Natural killer cell (primary cell): Measurements from ENCODE around the gene CARD19. TPM values are rescaled to one million over a fixed set of nuclear protein-coding genes. Genes with fewer than 3 reads are reported as not detected.

Source experiments
- ATAC-seq, 3 donors: fragments of 150-1000 bp in 2 of 3; fragments of 200-7000 bp in 1 of 3; cut with Tn5 transposase; 1 replicate in 1 of 3; 2 replicates in 2 of 3; pipeline ENCODE4 v1.10.0; 2021; ENCODE audit warnings: mild to moderate bottlenecking in 2 of 3, moderate library complexity in 2 of 3
- DNase-seq, 2 donors: peaks; one replicate each; pipeline versions ENCODE4 v3.0.0 to v3.0.0-alpha.2; 2013 to 2021; ENCODE audit warnings: mixed read lengths in 1 of 2
- H3K27ac ChIP-seq: one replicate; pipeline ENCODE4 v1.5.1; 2013; ENCODE audit warnings: mild to moderate bottlenecking, low read length
- H3K27me3 ChIP-seq: one replicate; pipeline ENCODE4 v1.6.1; 2013; ENCODE audit warnings: low read length; ENCODE audit not compliant: control insufficient read depth, insufficient read depth
- H3K36me3 ChIP-seq: one replicate; pipeline ENCODE4 v1.6.1; 2013; ENCODE audit warnings: low read length; ENCODE audit not compliant: control insufficient read depth, insufficient read depth
- H3K4me1 ChIP-seq: one replicate; pipeline ENCODE4 v1.6.1; 2013; ENCODE audit warnings: low read length; ENCODE audit not compliant: control insufficient read depth, insufficient read depth
- H3K4me3 ChIP-seq: one replicate; pipeline ENCODE4 v1.5.1; 2013; ENCODE audit warnings: low read length
- H3K9me3 ChIP-seq: one replicate; pipeline ENCODE4 v1.6.1; 2013; ENCODE audit warnings: low read length; ENCODE audit not compliant: control insufficient read depth, insufficient read depth
- H3K27ac Mint-ChIP-seq, 2 donors: one replicate each; pipeline ENCODE4 v1.8.0; 2022; ENCODE audit warnings: mild to moderate bottlenecking in 2 of 2, mixed read lengths in 2 of 2, moderate library complexity in 1 of 2
- H3K27me3 Mint-ChIP-seq, 2 donors: one replicate each; pipeline ENCODE4 v1.8.0; 2022; ENCODE audit warnings: low read depth in 2 of 2, mixed read lengths in 2 of 2
- H3K36me3 Mint-ChIP-seq: one replicate; pipeline ENCODE4 v1.8.0; 2022; ENCODE audit warnings: mixed read lengths
- H3K4me1 Mint-ChIP-seq, 2 donors: one replicate each; pipeline ENCODE4 v1.8.0; 2022; ENCODE audit warnings: mixed read lengths in 2 of 2
- H3K4me3 Mint-ChIP-seq: one replicate; pipeline ENCODE4 v1.8.0; 2022; ENCODE audit warnings: mild to moderate bottlenecking, moderate library complexity, mixed read lengths
- H3K9me3 Mint-ChIP-seq, 2 donors: one replicate each; pipeline ENCODE4 v1.8.0; 2022; ENCODE audit warnings: mixed read lengths in 2 of 2
- WGBS: methylation state at CpG from one replicate; pipeline ENCODE4 v1.1.7; 2013; ENCODE audit warnings: missing lambda C conversion rate; ENCODE audit not compliant: insufficient coverage; 5-methylcytosine and 5-hydroxymethylcytosine counted together
- intact Hi-C: fragments of 100-400 bp; cut with micrococcal nuclease; formaldehyde crosslinking; loops from one replicate; pipeline ENCODE4 v1.14.2; 2022
- total RNA-seq, 4 donors: library from RNA; stranded (reverse); fragments of 120-200 nt in 1 of 4; gene quantifications; one replicate each; pipeline versions ENCODE4 v1.2.3 to v1.2.4, GENCODE V29; 2013 to 2022
- TF ChIP-seq, protein P1 (sequence below): fragments of 200-600 bp; IDR thresholded peaks from one replicate; pipeline ENCODE4 v1.8.0; 2022; ENCODE audit warnings: antibody characterized with exemption

CARD19 gene
- total RNA-seq, 3 donors from 2014 or later (not counting 1 experiment from before 2014, with no cell fraction given) = 30.7 to 49.1 (median 42.6) TPM

GRCh38 chr9:93079371-93079770 is 16.6 kb upstream of the CARD19 start:
- TF ChIP-seq, protein P1, sequence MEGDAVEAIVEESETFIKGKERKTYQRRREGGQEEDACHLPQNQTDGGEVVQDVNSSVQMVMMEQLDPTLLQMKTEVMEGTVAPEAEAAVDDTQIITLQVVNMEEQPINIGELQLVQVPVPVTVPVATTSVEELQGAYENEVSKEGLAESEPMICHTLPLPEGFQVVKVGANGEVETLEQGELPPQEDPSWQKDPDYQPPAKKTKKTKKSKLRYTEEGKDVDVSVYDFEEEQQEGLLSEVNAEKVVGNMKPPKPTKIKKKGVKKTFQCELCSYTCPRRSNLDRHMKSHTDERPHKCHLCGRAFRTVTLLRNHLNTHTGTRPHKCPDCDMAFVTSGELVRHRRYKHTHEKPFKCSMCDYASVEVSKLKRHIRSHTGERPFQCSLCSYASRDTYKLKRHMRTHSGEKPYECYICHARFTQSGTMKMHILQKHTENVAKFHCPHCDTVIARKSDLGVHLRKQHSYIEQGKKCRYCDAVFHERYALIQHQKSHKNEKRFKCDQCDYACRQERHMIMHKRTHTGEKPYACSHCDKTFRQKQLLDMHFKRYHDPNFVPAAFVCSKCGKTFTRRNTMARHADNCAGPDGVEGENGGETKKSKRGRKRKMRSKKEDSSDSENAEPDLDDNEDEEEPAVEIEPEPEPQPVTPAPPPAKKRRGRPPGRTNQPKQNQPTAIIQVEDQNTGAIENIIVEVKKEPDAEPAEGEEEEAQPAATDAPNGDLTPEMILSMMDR = no peak
- peaks cover 5 to 8% of the 10 kb centered on the region in 2 donors for H3K4me1 Mint-ChIP-seq
- peaks cover 26% of the 10 kb centered on the region for H3K4me1 ChIP-seq

GRCh38 chr9:93080406-93080805 is 15.6 kb upstream of the CARD19 start:
- peaks cover 7% of the 10 kb centered on the region for H3K36me3 ChIP-seq
- H3K36me3 Mint-ChIP-seq = no peaks in the 10 kb centered on the region

More at GRCh38 chr9:93079371-93079770, 16.6 kb upstream of the CARD19 start:
- WGBS = 82% methylated on average over 13 of the region's 13 CpGs
- H3K4me3 Mint-ChIP-seq = no peak overlapping the region
- H3K27me3 Mint-ChIP-seq = peaks cover 44 to 59% of the 10 kb centered on the region in 2 donors
- H3K9me3 Mint-ChIP-seq = no peaks in the 10 kb centered on the region
- H3K4me3 ChIP-seq = no peak overlapping the region
- H3K36me3 Mint-ChIP-seq = no peaks in the 10 kb centered on the region
- H3K36me3 ChIP-seq = peaks cover 4% of the 10 kb centered on the region
- H3K27ac Mint-ChIP-seq = no peak overlapping the region
- no peak for DNase-seq
- H3K27ac ChIP-seq = no peak overlapping the region
- no peaks in the 10 kb centered on the region for H3K9me3 ChIP-seq
- H3K27me3 ChIP-seq = peaks cover 8% of the 10 kb centered on the region
- ATAC-seq = no peak
- intact Hi-C loops = no loop called here

DNA sequence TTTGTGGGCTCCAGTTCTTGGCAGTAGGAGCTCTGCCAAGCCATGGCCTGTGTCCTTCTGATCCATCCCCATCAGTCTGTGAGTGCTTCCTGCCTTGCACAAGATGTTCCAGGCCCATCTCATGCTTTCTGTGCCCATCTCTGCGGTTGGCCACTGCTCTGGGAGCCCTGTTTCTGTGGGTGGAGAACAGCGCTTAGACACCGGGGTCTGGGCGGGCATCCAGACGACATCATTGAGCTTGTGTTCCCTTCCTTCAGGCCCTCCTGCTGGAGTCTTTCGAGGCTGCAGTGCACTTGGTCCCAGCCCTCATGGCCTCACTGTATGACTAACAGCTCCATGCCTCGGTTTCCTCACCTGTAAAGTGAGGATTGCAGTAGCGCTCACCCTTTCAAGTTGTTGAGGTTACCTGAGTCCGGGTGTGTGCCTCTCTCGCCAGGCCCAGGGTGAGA is 14.9 kb upstream of the CARD19 start:
- DNase-seq = no peak
- Histone ChIP-seq H3K4me3 (no peak overlapping the region), H3K27ac (no peak overlapping the region), H3K4me1 (peaks cover 26% of the 10 kb centered on the region), H3K36me3 (peaks cover 7% of the 10 kb centered on the region), H3K27me3 (peaks cover 6% of the 10 kb centered on the region), H3K9me3 (peaks cover 3% of the 10 kb centered on the region)
- H3K4me3 Mint-ChIP-seq = no peak overlapping the region
- H3K36me3 Mint-ChIP-seq = no peaks in the 10 kb centered on the region
- no peak for ATAC-seq
- H3K9me3 Mint-ChIP-seq = no peaks in the 10 kb centered on the region
- intact Hi-C loops = no loop called here
- H3K4me1 Mint-ChIP-seq = peaks cover 5 to 8% of the 10 kb centered on the region in 2 donors
- 95% methylated on average over 10 of the region's 10 CpGs for WGBS
- TF ChIP-seq, protein P1 = no peak
- peaks cover 38 to 47% of the 10 kb centered on the region in 2 donors for H3K27me3 Mint-ChIP-seq
- H3K27ac Mint-ChIP-seq = no peak overlapping the region

More at GRCh38 chr9:93080406-93080805, 15.6 kb upstream of the CARD19 start:
- TF ChIP-seq, protein P1 = no peak
- DNase-seq (no peak), ATAC-seq (no peak)
- H3K9me3 Mint-ChIP-seq = no peaks in the 10 kb centered on the region
- H3K4me1 ChIP-seq = peaks cover 26% of the 10 kb centered on the region
- H3K27me3 Mint-ChIP-seq = peaks cover 39 to 51% of the 10 kb centered on the region in 2 donors
- peaks cover 5 to 8% of the 10 kb centered on the region in 2 donors for H3K4me1 Mint-ChIP-seq
- 92% methylated on average over 9 of the region's 9 CpGs for WGBS
- H3K27ac Mint-ChIP-seq = no peak overlapping the region
- no peak overlapping the region for H3K27ac ChIP-seq
- no peak overlapping the region for H3K4me3 ChIP-seq
- intact Hi-C loops = no loop called here
- no peak overlapping the region for H3K4me3 Mint-ChIP-seq
- peaks cover 6% of the 10 kb centered on the region for H3K27me3 ChIP-seq
- no peaks in the 10 kb centered on the region for H3K9me3 ChIP-seq

- Mint-ChIP-seq H3K4me1 (peaks cover 5 to 12% of the 10 kb centered on the region in 2 donors), H3K27ac (no peak overlapping the region), H3K36me3 (no peaks in the 10 kb centered on the region), H3K9me3 (no peaks in the 10 kb centered on the region), H3K4me3 (no peak overlapping the region), H3K27me3 (peaks cover 37 to 39% of the 10 kb centered on the region in 2 donors)
- Histone ChIP-seq H3K4me3 (no peak overlapping the region), H3K36me3 (peaks cover 7% of the 10 kb centered on the region), H3K27ac (no peak overlapping the region), H3K4me1 (peaks cover 26% of the 10 kb centered on the region), H3K27me3 (peaks cover 6% of the 10 kb centered on the region), H3K9me3 (peaks cover 3% of the 10 kb centered on the region)
- no peak for DNase-seq
- TF ChIP-seq, protein P1 = no peak
- intact Hi-C loops = no loop called here
- 87% methylated on average over 3 of the region's 3 CpGs for WGBS
- ATAC-seq = no peak
These were observed 14.1 kb upstream of the CARD19 start for GRCh38 chr9:93081931-93082330.
